Epidermal melanocyte (primary cell): Measurements from ENCODE around the gene MED12L.
"Not testable (repeated sequence)": the region's sequence is repeated elsewhere in the genome, so short reads cannot be mapped to it uniquely, and the experiment has no call there.

ENCODE experiments used
- DNase-seq: peaks from one replicate; pipeline ENCODE4 v3.0.0; 2011; ENCODE audit warnings: low spot score; ENCODE audit not compliant: insufficient read length

Gene MED12L

DNA sequence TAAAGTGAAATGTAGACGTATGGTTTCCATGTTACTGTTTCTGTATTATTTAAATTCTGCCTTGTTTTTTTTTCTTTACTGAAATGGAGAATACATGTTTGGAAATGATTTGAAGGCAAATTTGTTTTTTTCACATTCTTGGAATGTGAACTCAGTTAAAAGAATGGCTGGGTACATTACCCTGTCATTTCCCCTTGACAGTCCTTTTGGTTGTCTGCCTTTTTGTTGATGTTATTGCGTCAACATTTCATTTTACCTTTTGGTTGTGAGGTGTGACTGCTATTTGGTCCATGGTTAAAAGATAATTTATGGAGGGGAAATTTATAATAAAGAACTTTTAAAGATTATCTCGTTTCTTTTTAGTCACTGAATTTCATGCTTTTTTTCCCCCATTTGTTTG lies 120.7 kb downstream of the MED12L start:
- DNase-seq, result no peak

DNA sequence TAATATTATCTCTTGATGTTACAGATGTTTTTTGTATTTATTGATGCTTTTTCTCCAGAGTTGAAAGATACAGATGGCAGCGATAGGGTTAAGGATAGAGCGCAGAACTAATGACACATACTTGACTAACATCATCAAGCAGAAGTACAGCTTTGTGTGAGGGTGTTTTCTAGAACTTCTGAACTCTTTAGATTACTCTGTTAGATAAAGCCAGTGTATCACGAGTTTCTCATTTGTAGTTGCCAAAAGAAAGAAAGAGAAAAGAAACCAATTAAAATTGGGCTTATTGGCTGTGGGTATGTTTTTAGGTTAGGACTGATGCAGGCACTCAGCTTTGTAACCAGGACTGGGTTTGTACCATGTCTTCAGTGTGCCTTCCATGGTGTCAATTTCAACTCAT lies 124.2 kb downstream of the MED12L start:
- no peak for DNase-seq

DNA sequence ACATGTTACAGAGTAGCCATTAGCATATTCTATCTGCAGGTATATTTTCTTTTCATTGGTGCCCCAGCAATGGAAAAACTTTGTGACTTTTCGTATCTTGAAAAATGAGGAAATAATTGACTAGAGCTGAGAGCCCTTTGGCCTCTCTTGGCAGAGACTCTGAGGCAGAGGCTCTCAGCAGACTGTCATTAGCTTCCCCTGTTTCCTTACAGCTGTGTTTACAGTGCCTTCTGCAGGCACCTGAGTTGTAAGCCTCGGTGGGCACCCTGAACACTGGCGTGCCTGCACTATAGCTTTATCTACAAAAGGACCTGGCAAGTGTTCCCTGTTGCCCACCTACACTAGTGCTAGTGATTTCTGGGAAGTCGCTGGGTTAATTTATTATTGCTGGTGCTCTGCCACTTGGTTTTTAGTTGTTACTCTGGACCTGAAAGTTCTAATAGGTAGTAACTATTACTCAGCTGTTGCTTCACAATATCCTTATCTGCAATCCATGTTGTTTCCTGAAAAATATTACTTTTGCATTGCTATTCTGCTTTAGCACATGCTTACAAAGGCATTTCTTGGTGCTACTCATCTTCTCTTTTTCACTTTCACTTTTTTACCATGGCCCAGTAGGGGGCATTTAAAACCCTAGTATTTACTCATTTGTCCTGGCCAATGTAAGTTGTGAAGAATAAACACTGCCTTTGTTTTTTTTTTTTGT lies 125.4 kb downstream of the MED12L start:
- DNase-seq, result no peak

DNA sequence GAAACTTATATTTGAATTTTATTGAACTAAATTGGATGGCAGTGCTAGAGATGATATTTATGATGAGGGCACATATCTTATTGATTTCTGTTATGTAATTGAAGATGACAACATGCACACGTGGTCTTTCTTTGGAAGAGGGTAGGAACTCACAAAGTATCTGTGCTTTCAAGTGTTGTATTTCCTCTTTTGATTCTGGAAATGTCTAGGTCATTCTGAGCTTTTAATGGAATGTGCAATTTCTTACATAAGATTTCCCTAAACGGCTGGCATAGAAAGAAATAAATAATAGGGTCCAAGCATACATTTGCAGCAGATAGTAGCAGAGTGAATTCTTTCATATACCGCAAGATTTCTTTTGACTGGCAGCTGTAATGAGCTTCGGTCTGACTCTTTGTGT lies 127.7 kb downstream of the MED12L start:
- no peak for DNase-seq

DNA sequence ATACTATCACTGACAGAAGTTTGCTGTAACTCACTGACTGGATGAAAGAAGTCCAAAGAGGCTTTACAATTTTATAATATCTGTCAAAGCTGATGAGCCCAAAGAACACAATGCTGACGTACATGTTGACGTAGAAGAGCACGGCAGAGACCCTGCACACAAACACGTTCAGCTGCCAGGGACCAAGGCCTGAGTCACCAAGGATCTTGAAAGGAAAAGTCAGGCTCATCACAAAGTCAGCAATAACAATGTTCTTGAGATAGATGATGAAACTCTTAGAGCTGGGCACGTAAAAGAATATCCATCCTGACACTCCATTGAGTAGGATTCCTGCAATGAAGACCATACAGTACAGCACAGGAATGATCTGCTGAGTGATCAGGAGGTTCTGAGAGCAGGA lies 128.4 kb downstream of the MED12L start:
- DNase-seq, result no peak

DNA sequence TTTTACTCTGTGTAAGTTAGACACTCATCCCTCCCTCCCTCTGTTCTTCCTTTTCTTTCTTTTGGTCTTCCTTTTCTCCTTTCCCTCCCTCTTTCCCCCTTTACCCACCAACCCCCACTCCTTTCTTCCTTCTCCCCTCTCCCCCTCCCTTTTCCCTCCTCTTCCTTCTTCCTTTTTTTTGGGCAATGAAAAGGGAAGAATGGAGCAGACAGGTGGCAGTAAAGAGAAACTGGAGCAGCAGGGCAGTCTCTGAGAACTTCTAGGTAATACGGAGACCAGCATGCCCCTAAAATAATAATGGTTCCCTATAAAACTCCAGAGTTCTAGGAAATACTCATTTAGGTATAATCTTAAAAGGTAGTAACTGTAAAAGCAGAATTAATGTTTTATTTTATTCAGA lies 129.0 kb downstream of the MED12L start:
- DNase-seq, result no peak

DNA sequence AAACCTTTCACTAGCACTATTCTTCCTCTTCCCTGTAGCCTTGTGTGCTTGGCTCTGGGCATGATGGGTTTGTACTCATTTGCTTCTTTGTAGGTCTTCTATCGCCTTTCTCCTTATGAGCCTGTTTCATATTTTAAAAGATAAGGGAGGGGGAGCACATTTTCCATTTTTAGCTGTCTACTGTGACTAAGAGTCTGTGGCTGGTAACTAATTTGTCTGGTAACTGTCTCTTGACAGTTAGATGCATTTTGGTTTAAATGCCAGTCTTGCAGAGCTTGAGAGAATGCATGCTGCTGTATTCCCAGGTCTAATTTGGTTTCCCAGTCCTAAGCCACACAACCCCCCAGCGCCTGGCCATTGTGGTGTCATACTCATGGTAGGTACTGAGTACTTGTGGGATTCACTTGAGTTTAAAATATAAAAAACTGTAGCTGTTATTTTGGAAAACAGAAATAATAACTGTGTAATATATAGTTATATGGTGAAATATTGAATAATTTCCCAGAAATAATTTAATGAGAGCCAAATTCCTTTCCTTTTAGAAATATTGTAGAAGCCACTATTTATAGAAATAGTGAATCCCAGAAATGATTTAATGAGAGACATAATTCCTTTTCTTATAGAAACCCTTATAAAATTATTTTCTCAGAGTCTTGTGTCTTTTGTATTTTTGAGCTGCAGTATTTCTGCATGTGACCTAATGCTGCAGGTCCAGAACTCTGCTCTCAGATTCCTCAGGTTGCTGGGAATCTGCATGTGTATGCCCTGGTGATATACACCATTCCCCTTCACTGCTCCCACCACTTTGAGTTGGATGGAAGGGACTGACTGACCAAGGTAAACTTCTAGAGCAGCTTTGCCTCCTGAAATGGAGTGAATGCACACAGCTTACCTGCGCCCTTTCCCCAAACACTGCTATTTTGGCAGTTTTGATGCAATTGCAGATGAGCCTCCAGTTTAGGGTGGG lies 131.5 kb downstream of the MED12L start:
- no peak for DNase-seq

DNA sequence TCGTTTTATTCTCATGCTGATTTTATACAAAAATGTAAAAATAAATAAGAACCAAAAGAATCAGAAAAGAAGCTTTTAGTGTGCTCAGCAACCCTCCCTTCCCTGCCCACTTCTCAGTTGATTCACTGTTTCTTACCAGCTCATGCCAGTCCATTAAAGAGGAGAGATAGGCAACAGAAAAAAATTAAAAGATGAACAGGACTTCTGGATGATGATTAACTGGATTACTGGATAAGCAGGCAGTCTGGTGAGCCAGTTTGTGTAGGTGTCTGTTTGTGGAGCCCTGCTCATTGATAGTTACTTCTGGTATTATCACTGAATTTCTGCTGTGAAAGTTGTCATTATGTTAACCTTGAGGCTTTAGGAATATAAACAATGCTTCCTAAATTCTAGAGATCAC lies 132.7 kb downstream of the MED12L start:
- no peak for DNase-seq

DNA sequence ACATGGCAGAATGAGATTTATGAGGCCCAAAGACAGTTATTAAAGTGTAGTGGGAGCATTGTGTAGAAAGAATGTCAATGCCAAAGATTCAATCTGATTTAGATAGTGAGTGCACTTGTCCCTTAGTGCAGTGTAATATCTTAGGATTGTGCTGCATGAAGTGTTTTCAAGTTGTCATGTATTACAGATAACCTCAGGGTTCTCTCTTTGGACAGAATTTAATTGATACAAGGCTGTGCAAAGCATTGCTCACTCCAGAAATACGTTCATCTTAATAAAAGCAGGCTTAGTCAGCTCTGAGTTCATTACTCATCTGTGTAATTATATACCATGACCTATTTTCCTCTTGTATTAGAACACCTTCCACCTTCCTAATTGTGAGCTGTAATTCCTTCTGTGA lies 133.6 kb downstream of the MED12L start:
- no peak for DNase-seq

DNA sequence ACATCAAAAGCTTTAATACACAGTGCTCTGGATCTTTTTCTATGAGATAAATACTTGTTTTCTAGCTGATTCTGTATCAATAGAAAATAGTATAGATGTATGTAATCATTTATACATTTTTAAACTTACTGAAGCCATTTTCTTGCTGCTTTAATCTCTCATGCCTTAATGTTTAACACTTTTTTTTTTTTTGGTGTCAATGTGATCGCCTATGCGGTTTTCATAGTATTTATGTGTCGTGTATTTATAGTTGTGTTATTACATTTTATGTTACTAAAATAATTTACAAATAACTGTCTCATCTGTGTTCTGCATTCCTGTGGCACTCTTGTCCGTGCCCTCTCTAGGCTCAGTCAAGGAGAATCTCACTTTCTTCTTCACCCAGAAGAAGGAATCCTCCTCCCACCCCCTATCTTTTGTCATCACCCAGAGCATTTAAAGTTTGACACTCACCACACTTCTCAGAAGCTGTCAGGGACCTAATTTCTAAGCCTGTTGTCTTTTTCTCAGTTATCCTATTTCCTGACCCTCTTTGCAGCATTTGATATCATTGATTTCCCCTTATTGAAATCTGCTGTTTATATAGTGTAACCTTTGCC lies 138.9 kb downstream of the MED12L start:
- no peak for DNase-seq

DNA sequence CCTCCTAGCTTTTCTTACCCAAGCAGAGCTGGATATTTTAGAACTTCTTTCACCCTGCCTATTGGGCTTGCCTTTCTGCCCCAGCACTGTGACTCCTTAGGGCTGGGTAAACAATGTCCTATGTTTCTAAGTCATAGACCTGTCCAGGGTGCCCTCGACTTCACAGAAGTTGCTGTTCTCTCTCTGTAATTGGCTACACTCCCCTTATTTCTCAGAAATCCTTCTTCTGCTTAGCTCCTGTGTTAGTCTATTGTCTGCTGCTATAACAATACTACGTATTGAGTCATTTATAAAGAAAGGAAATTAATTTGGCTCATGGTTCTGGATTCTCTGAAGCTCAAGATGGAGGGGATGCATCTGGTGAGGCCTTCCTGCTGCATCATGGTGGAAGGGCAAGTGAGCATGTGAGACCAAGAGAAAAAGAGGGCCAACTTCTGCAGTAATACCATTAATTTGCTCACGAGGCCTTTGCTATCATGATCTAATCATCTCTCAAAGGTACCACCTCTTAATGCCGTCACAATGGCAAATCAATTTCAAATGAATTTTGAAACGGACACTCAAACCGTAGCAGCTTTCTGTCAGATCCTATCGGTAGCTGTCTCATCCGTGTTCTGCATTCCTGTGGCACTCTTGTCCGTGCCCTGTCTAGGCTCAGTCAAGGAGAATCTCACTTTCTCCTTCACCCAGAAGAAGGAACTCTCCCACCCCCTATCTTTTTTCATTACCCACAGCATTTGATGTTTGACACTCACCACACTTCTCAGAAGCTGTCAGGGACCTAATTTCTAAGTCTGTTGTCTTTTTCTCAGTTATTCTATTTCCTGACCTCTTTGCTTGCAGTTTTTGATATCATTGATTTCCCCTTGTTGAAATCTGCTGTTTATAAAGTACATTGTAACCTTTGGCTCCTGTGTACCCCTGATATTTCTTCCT lies 139.8 kb downstream of the MED12L start:
- DNase-seq, result no peak

DNA sequence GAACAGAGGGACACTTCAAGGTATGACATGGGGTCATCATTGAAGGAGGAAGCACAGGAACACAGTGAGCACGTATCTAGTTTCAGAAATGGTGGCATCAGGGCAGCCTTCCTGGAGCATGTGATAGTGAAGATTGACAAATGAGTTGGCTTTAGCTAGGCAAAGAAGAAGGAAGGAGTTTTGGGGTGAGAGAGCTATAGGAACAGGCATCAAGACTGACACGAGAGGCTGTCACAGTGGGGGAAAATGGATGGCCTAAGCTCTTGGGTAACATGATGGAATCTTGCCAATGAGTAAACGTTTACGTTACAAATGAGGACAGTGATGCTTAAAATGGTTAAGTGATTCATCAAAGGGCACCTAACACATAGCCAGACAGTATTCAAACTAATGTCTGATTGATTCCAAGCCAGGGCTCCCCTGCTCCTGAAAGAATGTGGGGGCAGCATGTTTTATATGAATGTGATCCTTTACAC lies 140.7 kb downstream of the MED12L start:
- no peak for DNase-seq

DNA sequence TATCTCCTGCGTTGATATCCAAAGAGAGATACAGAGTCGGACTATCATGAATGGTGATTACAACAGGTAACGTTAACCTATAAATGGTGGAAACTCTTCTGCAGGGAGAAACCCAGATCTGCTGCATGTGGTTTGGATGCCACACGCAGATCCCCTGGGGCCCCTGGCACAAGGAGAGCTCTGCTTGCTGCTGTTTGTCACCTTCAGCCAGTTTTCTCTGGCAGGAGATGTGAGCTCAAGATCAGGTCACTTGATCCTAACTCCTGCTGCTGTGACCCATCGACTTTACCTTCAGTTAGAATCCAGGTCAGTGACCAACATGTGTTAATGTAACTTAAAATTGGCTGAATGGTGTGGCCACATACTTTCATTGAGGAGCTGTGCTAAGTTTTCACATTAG lies 141.4 kb downstream of the MED12L start:
- no peak for DNase-seq

DNA sequence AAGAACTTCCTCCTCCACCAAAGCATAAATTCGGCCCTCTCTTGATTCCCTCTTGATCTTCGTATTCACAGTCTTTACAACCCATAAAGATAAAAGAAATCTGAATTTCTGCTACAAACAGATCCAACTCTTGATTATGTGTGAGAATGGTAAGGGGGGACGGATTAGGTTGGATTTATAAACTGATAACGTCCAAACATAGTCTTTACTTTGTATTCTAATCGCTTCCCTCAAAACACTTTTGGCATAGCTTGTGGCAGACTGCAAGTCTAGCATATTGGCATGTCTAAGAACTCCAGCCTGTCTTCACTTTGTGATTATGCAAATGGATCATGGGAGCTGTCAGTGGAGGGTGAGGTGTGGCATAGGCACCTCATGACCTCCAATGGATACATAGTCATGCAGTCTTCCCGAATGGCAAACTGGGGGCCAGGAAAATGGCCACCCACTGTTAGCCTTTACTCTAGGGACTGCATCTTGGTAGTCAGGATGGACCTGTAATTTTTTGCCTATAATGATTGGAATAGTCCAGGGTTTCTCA lies 141.9 kb downstream of the MED12L start:
- no peak for DNase-seq

DNA sequence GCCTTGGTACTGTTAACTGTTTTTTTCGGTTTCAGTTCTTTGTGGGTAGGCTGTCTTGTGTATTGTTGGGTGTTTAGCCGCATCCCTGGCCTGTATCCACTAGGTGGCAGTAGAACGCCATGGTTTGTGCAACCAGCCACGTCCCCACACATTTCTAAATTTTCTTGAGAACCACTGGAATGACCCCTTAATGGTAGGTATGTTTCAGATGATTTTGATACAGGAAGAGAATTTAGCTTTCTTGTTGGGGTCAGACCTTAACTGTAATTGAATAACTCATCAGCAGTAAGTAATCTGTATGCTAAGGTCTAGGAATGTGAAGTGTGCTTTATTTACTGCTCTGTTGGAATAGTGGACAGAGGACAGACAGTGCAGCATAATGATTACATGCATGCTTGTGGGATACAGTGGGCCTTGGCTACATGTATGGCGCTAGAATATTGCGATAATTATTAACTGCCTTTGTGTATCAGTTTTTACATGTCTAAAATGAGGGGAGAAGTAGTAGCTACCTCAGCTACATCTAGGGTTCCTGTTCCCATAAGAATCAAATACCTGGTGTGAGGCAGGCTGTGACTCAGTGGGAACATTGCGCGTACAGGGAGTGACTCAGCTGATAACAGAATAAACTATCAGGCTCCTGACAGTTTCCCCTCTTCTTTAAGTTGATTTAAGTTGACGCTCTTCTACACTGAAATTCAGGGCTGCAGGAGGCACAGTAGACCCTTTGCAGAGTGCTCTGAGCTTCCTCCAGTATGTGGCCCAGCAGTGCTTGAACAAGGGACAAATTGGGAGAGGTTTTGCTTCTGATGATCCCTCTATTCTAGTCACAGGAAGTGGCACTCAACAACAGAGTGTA lies 142.6 kb downstream of the MED12L start:
- DNase-seq, result peak; percentile 71

DNA sequence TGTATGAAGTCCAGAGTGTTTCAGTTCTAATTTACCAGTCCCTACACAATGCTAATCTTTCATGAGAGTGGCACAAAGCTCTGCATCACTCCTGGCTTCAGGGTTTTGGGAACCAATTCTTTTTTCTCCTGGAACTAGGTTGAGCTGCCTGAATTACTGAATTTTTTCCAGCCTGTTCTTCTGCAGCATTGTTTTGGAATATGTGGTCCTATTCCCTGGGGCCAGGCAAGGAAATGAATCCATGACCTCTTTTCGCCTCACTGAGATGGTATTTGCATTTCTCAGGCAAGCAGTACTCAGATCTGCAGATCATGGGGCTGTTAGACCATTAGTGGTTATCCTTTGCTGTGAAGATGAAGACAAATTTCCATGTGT lies 143.2 kb downstream of the MED12L start:
- DNase-seq, result no peak

DNA sequence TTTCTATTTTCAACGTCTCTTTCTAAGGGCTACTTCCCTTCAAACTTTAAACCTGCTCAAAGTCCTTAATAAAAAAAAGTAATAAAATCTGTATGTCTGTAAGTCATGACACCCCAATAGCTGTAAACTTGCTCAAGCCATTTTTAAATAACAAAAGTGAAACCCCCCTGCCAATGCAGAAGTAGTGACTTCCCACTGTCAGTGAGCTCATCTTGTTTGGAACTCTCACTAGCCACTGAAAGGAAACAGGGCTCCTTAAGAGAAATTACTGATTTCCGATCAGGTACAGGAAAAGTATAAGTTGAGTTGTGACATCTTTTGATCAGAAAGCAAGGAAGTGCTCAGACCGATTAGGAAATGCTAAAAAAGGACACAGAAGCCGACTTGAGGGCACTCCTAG lies 145.2 kb downstream of the MED12L start:
- DNase-seq, result no peak

DNA sequence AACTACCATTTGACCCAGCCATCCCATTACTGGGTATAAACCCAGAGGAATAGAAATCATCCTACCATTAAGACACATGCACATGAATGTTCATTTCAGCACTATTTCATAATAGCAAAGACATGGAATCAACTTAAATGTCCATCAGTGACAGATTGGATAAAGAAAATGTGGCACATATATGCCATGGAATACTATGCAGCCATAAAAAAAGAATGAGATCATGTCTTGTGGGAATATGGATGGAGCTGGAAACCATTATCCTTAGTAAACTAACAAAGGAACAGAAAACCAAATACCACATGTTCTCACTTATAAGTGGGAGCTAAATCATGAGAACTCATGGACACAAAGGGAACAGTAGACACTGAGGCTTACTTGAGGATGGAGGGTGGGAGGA lies 146.9 kb downstream of the MED12L start:
- DNase-seq, result not testable (repeated sequence)

DNA sequence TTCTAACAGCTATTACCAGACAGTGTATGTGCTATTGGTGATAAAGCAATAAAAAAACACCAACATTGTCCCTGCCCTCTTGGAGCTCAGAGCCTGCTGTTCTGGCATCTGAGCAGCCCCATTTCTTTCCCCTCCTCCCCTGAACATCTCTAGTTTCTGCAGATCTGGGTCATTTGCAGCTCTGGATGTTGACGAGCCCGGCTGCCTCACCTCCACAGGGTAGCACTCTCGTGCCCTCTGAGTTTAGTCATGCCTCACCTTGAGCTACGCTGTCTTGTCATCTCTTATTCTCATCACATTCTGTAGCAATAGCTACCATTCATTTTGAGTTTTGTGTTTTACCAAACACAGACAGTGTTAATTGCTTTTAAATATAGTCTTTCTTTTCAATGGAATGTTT lies 147.5 kb downstream of the MED12L start:
- no peak for DNase-seq

DNA sequence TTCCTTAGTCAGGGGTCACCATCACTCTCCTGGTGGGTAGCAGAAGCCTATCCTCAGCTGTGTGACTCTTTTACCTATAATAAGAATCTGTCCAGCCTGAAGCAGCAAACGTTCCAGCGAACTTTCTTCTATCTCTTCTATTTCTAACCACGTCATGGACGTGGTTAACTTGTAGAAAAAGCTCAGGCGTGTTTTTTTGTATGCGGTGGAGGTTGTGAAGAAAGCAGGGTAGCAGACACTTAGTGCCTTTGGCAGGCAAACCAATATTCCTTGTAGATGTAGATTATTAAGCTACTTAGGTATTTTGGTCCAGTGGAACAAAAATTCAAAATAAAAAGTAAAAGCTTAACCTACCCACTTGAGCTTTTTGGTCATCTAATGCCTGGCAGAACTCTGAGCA lies 149.4 kb downstream of the MED12L start:
- no peak for DNase-seq
